ENCODE measurements around the gene HS3ST5.
"Not testable (repeated sequence)": the region's sequence is repeated elsewhere in the genome, so short reads cannot be mapped to it uniquely, and the experiment has no call there.

HS3ST5 gene

DNA sequence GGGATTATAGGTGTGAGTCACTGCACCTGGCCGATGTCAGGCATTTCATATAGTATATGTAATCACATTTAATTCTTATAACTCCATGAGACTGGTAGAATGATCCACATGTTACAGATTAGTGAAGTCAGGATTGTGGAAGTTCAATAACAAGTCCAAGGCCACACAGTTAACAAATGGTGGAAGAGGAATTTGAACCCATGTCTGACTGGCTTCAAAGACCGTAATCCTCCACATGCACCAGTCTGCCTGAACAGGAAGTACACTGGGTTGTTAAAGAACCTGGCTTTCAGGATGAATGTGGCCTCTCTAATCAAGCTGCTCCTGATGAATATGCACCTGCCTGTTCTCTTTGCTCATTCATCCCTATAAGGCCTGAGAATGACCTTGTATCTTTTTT lies 249.9 kb downstream of the HS3ST5 start:
- no peak overlapping the region for H3K4me3 ChIP-seq (ENCODE audit: low read depth, low read length)
- H3K27me3 ChIP-seq (ENCODE audit: control insufficient read depth, insufficient read depth, low read length) = no peaks in the 10 kb centered on the region
- no peaks in the 10 kb centered on the region for H3K36me3 ChIP-seq (ENCODE audit: control insufficient read depth, insufficient read depth, low read length)
- peaks cover 6% of the 10 kb centered on the region; the same call in 1 of the 2 replicates for H3K4me1 ChIP-seq (ENCODE audit: control insufficient read depth, insufficient read depth, low read length)
- no peaks in the 10 kb centered on the region for H3K9me3 ChIP-seq (ENCODE audit: control insufficient read depth, insufficient read depth, low read length)
- no peak overlapping the region for H3K9ac ChIP-seq (ENCODE audit: low read depth, low read length)
- no peak overlapping the region for H3K27ac ChIP-seq (ENCODE audit: low read depth, low read length)

DNA sequence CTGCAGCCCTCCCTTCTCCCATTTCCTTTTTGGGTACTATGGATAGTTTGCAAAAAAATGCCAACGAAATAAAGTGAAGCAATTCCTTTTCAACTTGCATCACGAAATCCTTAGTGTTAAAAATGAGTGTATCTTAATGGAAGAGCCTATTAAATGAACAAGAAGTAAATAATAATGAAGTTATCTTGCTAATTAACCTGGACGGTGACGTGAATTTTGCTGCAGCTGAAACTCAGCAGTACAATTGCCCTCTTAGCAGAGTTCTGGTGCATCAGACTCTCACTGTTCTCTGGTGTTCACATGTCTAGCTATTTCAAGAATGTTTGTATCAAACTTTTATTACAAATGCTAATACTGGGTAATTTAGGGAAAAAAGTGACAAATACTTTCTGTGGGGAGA lies 252.2 kb downstream of the HS3ST5 start:
- no peaks in the 10 kb centered on the region for H3K9me3 ChIP-seq (ENCODE audit: control insufficient read depth, insufficient read depth, low read length)
- H3K36me3 ChIP-seq (ENCODE audit: control insufficient read depth, insufficient read depth, low read length) = no peaks in the 10 kb centered on the region
- H3K4me3 ChIP-seq (ENCODE audit: low read depth, low read length) = no peak overlapping the region
- H3K4me1 ChIP-seq (ENCODE audit: control insufficient read depth, insufficient read depth, low read length) = peaks cover 6% of the 10 kb centered on the region; the same call in 1 of the 2 replicates
- H3K9ac ChIP-seq (ENCODE audit: low read depth, low read length) = no peak overlapping the region
- no peaks in the 10 kb centered on the region for H3K27me3 ChIP-seq (ENCODE audit: control insufficient read depth, insufficient read depth, low read length)
- no peak overlapping the region for H3K27ac ChIP-seq (ENCODE audit: low read depth, low read length)

DNA sequence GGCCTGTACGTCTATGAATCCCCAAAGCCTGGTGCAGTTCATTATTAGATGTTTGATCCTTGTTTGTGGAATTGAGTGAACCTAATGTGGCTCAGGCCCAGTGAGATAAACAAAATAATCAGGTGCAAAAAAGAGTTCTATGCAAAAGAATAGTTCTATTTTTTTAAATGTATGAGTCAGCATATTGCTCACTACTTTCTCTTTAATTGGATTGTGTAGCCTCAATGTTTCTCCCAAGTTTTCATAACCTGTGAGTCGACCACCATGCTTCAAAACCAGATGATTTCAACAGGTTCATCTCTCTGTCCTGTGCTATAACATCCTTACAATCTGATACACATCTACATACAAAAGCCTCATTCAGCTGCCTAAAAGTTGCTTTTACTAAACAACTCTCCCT lies 255.3 kb downstream of the HS3ST5 start:
- H3K4me1 ChIP-seq (ENCODE audit: control insufficient read depth, insufficient read depth, low read length) = peaks cover 11% of the 10 kb centered on the region; the same call in 1 of the 2 replicates
- no peaks in the 10 kb centered on the region for H3K27me3 ChIP-seq (ENCODE audit: control insufficient read depth, insufficient read depth, low read length)
- no peak overlapping the region for H3K27ac ChIP-seq (ENCODE audit: low read depth, low read length)
- H3K36me3 ChIP-seq (ENCODE audit: control insufficient read depth, insufficient read depth, low read length) = no peaks in the 10 kb centered on the region
- no peak overlapping the region for H3K4me3 ChIP-seq (ENCODE audit: low read depth, low read length)
- H3K9ac ChIP-seq (ENCODE audit: low read depth, low read length) = no peak overlapping the region
- no peaks in the 10 kb centered on the region for H3K9me3 ChIP-seq (ENCODE audit: control insufficient read depth, insufficient read depth, low read length)

DNA sequence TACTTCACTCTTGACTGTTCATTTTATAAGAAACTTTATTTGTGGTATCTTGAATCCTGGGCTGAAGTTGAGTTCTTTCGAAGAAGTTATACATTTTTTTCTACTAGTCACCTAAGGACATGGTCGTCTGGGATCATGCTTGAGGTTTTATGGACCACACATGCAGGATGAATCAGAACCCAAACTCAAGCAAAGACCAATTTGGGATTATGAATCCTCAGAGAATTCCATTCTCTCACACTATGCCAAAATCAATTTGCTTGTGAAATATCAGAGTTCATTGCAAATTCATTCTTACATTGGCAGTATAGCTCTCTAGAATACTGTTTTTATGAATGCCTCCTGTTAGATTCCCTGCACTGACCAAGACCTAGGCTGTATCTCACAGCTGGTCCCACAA lies 257.6 kb downstream of the HS3ST5 start:
- no peak overlapping the region for H3K9ac ChIP-seq (ENCODE audit: low read depth, low read length)
- 0 out of 2 replicates have a peak, but pooled peaks cover 5% of the 10 kb centered on the region for H3K4me1 ChIP-seq (ENCODE audit: control insufficient read depth, insufficient read depth, low read length)
- H3K4me3 ChIP-seq (ENCODE audit: low read depth, low read length) = no peak overlapping the region
- H3K9me3 ChIP-seq (ENCODE audit: control insufficient read depth, insufficient read depth, low read length) = no peaks in the 10 kb centered on the region
- no peaks in the 10 kb centered on the region for H3K27me3 ChIP-seq (ENCODE audit: control insufficient read depth, insufficient read depth, low read length)
- no peaks in the 10 kb centered on the region; the same call in 1 of the 2 replicates for H3K36me3 ChIP-seq (ENCODE audit: control insufficient read depth, insufficient read depth, low read length)
- no peak overlapping the region for H3K27ac ChIP-seq (ENCODE audit: low read depth, low read length)

DNA sequence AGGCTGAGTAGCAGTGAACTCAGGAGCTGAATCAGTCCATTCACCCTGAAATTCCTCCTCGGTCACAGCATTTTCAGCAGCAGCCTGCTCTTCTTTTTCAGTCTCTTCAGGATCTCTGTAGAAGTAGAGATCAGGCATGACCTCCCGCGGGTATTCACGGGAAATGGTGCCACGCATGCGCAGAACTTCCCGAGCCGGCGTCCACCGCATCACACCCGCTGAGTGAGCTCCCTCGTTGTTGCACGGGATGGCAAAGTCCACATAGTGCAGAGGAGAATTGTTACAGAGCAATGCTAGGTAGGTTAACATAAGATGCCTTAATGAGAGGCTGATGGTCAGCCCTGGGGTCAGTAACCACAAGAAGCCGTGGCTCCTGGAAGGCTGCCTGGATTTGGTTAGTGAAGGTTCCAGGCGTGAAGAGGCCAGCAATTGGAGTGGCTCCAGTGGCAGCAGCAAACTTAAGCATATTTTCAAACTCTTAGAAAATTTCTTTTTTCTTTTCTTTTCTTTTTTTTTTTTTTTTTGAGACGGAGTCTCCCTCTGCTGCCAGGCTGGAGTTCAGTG lies 258.4 kb downstream of the HS3ST5 start:
- Histone ChIP-seq H3K27me3 (ENCODE audit: control insufficient read depth, insufficient read depth, low read length) (no peaks in the 10 kb centered on the region), H3K36me3 (ENCODE audit: control insufficient read depth, insufficient read depth, low read length) (no peaks in the 10 kb centered on the region; the same call in 1 of the 2 replicates), H3K27ac (ENCODE audit: low read depth, low read length) (no peak overlapping the region), H3K4me3 (ENCODE audit: low read depth, low read length) (no peak overlapping the region), H3K4me1 (ENCODE audit: control insufficient read depth, insufficient read depth, low read length) (0 out of 2 replicates have a peak, but pooled peaks cover 5% of the 10 kb centered on the region), H3K9me3 (ENCODE audit: control insufficient read depth, insufficient read depth, low read length) (no peaks in the 10 kb centered on the region), H3K9ac (ENCODE audit: low read depth, low read length) (no peak overlapping the region)

DNA sequence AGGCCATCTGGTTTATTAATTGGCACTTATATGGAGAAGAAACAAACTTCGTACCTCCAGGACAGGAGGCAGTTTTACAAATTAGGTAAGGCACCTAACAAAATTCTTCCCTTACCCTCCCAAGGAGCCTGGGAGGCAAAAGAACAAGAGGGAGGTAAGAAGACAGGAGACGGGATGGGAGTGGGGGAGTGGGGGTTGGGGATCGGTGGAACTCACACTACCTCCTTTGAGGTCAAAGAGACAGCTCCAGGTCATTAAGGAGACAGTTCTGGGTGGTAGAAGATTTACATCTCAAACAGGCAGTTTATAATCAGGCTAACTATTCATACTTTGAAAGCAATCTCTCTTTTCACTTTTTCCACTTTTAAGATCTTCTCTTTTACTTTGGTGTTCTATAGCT lies 259.6 kb downstream of the HS3ST5 start:
- H3K27me3 ChIP-seq (ENCODE audit: control insufficient read depth, insufficient read depth, low read length) = no peaks in the 10 kb centered on the region
- H3K4me1 ChIP-seq (ENCODE audit: control insufficient read depth, insufficient read depth, low read length) = 0 out of 2 replicates have a peak, but pooled peaks cover 5% of the 10 kb centered on the region
- no peaks in the 10 kb centered on the region; the same call in 1 of the 2 replicates for H3K36me3 ChIP-seq (ENCODE audit: control insufficient read depth, insufficient read depth, low read length)
- no peak overlapping the region for H3K9ac ChIP-seq (ENCODE audit: low read depth, low read length)
- no peak overlapping the region for H3K27ac ChIP-seq (ENCODE audit: low read depth, low read length)
- no peak overlapping the region for H3K4me3 ChIP-seq (ENCODE audit: low read depth, low read length)
- H3K9me3 ChIP-seq (ENCODE audit: control insufficient read depth, insufficient read depth, low read length) = no peaks in the 10 kb centered on the region

DNA sequence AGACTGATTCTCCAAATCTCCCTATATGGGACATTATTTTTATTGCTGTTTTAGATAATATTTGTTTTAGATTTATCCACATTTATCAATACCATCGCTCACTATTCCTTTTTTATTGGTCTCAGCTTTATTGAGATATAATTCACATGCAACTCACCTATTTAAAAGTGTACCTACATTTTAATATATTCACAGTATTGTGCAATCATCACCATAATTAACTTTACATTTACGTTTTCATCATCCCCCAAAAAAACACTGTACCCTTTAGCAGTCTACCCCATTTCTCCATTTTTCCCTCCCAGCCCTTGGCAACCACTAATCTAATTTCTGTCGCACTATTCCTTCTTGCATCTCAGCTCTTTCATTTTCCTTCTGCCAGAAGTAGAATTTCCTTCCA lies 261.1 kb downstream of the HS3ST5 start:
- H3K9ac ChIP-seq (ENCODE audit: low read depth, low read length) = no peak overlapping the region
- H3K27me3 ChIP-seq (ENCODE audit: control insufficient read depth, insufficient read depth, low read length) = no peaks in the 10 kb centered on the region
- H3K27ac ChIP-seq (ENCODE audit: low read depth, low read length) = no peak overlapping the region
- H3K4me3 ChIP-seq (ENCODE audit: low read depth, low read length) = no peak overlapping the region
- H3K36me3 ChIP-seq (ENCODE audit: control insufficient read depth, insufficient read depth, low read length) = no peaks in the 10 kb centered on the region; the same call in 1 of the 2 replicates
- no peaks in the 10 kb centered on the region for H3K9me3 ChIP-seq (ENCODE audit: control insufficient read depth, insufficient read depth, low read length)
- H3K4me1 ChIP-seq (ENCODE audit: control insufficient read depth, insufficient read depth, low read length) = peaks cover 8% of the 10 kb centered on the region; the same call in 1 of the 2 replicates

DNA sequence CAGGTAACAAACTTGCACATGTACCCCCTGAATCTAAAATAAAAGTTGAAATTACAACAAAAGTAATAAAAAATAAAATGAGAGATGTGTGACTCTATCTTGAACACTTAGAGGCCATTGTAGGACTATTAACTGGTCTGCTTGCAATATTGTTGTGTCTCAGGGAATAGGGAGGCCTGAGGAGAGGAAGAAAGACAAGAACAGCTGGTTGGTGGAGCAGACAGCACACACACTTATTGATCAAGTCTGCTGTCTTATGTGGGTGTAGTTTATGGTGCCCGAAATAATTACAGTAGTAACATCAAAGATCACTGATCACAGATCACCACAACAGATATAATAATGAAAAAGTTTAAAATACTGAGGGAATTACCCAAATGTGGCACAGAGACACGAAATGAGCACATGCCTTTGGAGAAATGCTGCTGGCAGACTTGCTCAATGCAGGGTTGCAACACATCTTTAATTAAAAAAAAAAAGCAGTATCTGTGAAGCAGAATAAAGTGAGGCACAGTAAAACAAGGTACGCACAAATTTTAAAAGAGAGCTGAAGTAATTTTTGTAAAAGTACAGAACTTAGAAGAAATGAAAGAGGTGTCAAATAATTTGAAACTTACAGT lies 261.8 kb downstream of the HS3ST5 start:
- Histone ChIP-seq H3K9ac (ENCODE audit: low read depth, low read length) (no peak overlapping the region), H3K27ac (ENCODE audit: low read depth, low read length) (no peak overlapping the region), H3K27me3 (ENCODE audit: control insufficient read depth, insufficient read depth, low read length) (no peaks in the 10 kb centered on the region), H3K4me3 (ENCODE audit: low read depth, low read length) (no peak overlapping the region), H3K4me1 (ENCODE audit: control insufficient read depth, insufficient read depth, low read length) (peaks cover 8% of the 10 kb centered on the region; the same call in 1 of the 2 replicates), H3K36me3 (ENCODE audit: control insufficient read depth, insufficient read depth, low read length) (no peaks in the 10 kb centered on the region; the same call in 1 of the 2 replicates), H3K9me3 (ENCODE audit: control insufficient read depth, insufficient read depth, low read length) (no peaks in the 10 kb centered on the region)

DNA sequence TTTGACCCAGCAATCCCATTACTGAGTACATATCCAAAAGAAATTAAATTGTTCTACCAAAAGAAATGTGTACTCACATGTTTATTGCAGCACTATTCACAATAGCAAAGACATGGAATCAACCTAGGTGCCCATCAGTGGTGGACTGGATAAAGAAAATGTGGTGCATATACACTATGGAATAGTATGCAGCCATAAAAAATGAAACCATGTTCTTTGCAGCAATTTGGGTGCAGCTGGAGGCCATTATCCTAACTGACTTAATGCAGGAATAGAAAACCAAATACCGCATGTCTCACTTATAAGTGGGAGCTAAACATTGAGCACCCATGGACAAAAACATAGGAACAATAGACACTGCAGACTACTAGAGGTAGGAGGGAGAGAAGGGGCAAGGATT lies 262.4 kb downstream of the HS3ST5 start:
- not testable (repeated sequence) for H3K4me1 ChIP-seq (ENCODE audit: control insufficient read depth, insufficient read depth, low read length); H3K4me3 ChIP-seq (ENCODE audit: low read depth, low read length); H3K27ac ChIP-seq (ENCODE audit: low read depth, low read length); H3K27me3 ChIP-seq (ENCODE audit: control insufficient read depth, insufficient read depth, low read length); H3K9me3 ChIP-seq (ENCODE audit: control insufficient read depth, insufficient read depth, low read length); H3K9ac ChIP-seq (ENCODE audit: low read depth, low read length); H3K36me3 ChIP-seq (ENCODE audit: control insufficient read depth, insufficient read depth, low read length)

DNA sequence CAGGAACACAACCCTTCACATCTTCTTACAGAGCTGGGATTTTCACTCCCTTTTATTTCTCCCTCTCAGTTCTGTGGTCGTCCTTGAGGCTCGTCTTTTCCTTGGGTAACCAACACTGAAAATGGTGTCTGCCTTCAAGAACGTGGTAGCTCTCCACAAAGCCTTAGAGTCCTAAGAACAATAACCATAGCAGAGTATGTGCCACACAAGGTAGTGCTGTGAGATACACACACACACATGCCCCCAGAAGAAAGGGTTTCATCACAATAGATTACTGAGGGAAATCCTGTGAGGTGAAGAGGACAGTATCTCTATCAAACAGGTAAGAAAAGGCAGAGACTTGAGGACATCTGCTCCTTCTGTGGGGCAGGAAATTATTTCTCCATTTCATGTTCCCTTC lies 267.0 kb downstream of the HS3ST5 start:
- Histone ChIP-seq H3K27ac (ENCODE audit: low read depth, low read length) (no peak overlapping the region), H3K27me3 (ENCODE audit: control insufficient read depth, insufficient read depth, low read length) (no peaks in the 10 kb centered on the region), H3K9ac (ENCODE audit: low read depth, low read length) (no peak overlapping the region), H3K4me1 (ENCODE audit: control insufficient read depth, insufficient read depth, low read length) (peaks cover 4% of the 10 kb centered on the region; the same call in 1 of the 2 replicates), H3K9me3 (ENCODE audit: control insufficient read depth, insufficient read depth, low read length) (no peaks in the 10 kb centered on the region), H3K4me3 (ENCODE audit: low read depth, low read length) (no peak overlapping the region), H3K36me3 (ENCODE audit: control insufficient read depth, insufficient read depth, low read length) (no peaks in the 10 kb centered on the region; the same call in 1 of the 2 replicates)

DNA sequence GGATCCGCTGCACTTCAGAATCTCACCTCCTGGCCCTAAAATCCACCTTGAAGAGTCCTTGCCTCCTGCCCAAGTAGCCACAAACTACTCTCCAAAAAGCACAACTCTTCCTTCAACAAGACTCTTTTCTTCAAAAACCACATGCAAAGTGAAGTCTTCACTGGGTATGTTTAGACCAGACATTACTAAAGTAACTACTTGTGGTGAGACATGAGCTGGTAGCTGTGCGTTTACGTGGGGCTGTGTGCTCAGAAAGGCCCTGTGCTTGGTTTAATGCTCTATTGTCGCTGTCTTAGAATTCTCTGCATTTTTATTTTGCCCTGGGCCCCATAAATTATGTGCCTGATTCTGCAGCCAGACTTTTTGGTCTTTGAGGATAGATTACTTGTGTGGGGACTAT lies 267.5 kb downstream of the HS3ST5 start:
- Histone ChIP-seq H3K36me3 (ENCODE audit: control insufficient read depth, insufficient read depth, low read length) (no peaks in the 10 kb centered on the region; the same call in 1 of the 2 replicates), H3K9me3 (ENCODE audit: control insufficient read depth, insufficient read depth, low read length) (no peaks in the 10 kb centered on the region), H3K27ac (ENCODE audit: low read depth, low read length) (no peak overlapping the region), H3K9ac (ENCODE audit: low read depth, low read length) (no peak overlapping the region), H3K4me3 (ENCODE audit: low read depth, low read length) (no peak overlapping the region), H3K4me1 (ENCODE audit: control insufficient read depth, insufficient read depth, low read length) (peaks cover 4% of the 10 kb centered on the region; the same call in 1 of the 2 replicates), H3K27me3 (ENCODE audit: control insufficient read depth, insufficient read depth, low read length) (no peaks in the 10 kb centered on the region)

Measured in HUES48 (cell line).